GM15510 (cell line): ENCODE data around the gene KBTBD13.

Experiments
- POLR2A ChIP-seq: IDR thresholded peaks from 3 replicates; pipeline ENCODE4 v1.6.1; 2011; ENCODE audit warnings: borderline replicate concordance; ENCODE audit not compliant: insufficient read length; ENCODE audit errors: extremely low read depth

The KBTBD13 gene

GRCh38 chr15:65101891-65102708 lies 25.6 kb downstream of the KBTBD13 start:
- no peak for TF ChIP-seq POLR2A

GRCh38 chr15:65102912-65103311 lies 26.4 kb downstream of the KBTBD13 start:
- TF ChIP-seq POLR2A: no peak

GRCh38 chr15:65105038-65105437 lies 28.5 kb downstream of the KBTBD13 start:
- no peak for TF ChIP-seq POLR2A

GRCh38 chr15:65106011-65106590 lies 29.6 kb downstream of the KBTBD13 start:
- TF ChIP-seq POLR2A: no peak

- TF ChIP-seq POLR2A: no peak
Measured at GRCh38 chr15:65110676-65111292, 34.2 kb downstream of the KBTBD13 start.

- no peak for TF ChIP-seq POLR2A
Measured at GRCh38 chr15:65115086-65115485, 38.5 kb downstream of the KBTBD13 start, which contains the start of gene UBAP1L. Gene UBAP1L, minus strand, starts transcription at chr15:65115200. Its CDS starts 8,985 bp downstream, at chr15:65106215.

- TF ChIP-seq POLR2A: no peak
Measured at GRCh38 chr15:65115542-65115941, 39.0 kb downstream of the KBTBD13 start.
